Hypothalamus (tissue), 51 donors: ENCODE results near the gene NPAS4.

Experiments
- DNase-seq, 51 donors: peaks; one replicate each; lab custom pipeline; 2025; lab: John Stamatoyannopoulos, UW

Gene NPAS4

DNA sequence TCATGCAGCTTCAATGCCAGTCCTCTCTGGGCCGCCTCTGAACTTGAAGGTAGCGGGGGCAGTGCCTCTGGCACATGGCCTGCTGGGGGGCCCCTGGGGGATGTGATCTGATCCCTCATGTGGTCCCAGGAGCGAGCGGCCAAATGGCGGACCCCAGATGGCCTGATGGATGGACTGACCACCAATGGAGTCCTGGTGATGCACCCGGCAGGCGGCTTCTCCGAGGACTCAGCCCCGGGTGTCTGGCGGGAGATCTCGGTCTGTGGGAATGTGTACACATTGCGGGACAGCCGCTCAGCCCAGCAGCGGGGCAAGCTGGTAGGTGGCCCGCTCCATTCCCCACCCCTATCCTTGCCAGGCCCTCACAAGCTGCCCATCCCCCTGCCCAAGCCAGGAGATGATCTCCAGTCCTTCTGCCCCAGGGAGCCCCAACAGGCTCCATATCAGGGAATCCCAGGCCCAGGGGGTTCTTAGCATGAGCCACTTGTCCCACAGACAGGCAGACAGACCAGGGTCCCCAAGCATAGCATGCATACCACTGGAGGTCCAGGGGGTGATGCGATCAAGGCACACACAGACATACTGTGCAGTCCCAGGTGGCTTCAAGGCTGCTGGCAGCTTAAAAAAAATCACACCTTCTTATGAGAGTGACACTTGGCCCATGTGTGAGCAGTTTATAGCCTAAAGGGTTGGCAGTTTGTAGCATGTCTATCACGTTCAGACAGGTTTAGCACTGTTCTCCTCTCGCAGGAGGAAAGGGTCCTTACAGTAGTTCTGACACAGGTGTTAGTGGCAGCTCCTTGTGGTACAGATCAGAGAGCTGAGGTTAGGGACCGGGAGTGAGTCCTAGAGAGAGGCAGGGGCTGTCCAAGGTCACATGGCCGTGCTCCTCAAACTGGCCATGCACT lies 53.0 kb downstream of the NPAS4 start:
- no peak for DNase-seq

DNA sequence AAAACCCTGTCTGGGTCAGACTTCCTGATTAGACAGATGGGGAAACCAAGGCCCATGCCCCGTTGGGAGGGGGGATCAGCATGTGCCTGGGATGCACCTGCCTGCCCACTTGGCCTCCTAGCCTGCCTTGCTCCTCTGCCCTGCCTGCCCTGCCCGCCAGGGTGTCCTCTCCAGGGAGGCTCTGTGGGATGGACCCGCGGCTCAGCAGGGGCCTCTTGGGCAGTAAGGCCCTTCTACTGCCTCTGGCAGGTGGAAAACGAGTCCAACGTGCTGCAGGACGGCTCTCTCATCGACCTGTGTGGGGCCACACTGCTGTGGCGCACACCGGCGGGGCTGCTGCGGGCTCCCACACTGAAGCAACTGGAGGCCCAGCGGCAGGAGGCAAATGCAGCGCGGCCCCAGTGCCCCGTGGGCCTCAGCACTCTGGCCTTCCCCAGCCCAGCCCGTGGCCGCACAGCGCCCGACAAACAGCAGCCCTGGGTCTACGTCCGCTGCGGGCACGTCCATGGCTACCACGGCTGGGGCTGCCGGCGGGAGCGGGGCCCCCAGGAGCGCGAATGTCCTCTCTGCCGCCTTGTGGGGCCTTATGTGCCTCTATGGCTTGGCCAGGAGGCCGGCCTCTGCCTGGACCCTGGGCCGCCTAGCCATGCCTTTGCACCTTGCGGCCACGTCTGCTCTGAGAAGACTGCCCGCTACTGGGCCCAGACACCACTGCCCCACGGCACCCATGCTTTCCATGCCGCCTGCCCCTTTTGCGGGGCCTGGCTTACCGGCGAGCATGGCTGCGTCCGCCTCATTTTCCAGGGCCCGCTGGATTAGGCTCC lies 54.7 kb downstream of the NPAS4 start:
- no peak for DNase-seq
